NB4 (cell line): ENCODE measurements around the gene WFDC9.

Experiments
- DNase-seq: peaks from one replicate; pipeline ENCODE4 v3.0.0; 2010; ENCODE audit warnings: low read depth
- H3K4me3 ChIP-seq: one replicate; pipeline ENCODE4 v1.5.1; 2011; ENCODE audit warnings: mild to moderate bottlenecking, low read depth, low read length, moderate library complexity
- CTCF ChIP-seq: IDR thresholded peaks from one replicate; pipeline ENCODE4 v1.5.1; 2012; ENCODE audit warnings: low read depth, low read length
- MAX ChIP-seq: IDR thresholded peaks from 2 replicates; pipeline ENCODE4 v1.6.1; 2011; ENCODE audit warnings: low read depth, low read length
- MYC ChIP-seq: IDR thresholded peaks from 2 replicates; pipeline ENCODE4 v1.6.1; 2011; ENCODE audit warnings: low read depth, low read length
- POLR2A ChIP-seq: IDR thresholded peaks from 2 replicates; pipeline ENCODE4 v1.6.1; 2011; ENCODE audit warnings: mild to moderate bottlenecking; ENCODE audit not compliant: insufficient read length; ENCODE audit errors: extremely low read depth

The WFDC9 gene

DNA sequence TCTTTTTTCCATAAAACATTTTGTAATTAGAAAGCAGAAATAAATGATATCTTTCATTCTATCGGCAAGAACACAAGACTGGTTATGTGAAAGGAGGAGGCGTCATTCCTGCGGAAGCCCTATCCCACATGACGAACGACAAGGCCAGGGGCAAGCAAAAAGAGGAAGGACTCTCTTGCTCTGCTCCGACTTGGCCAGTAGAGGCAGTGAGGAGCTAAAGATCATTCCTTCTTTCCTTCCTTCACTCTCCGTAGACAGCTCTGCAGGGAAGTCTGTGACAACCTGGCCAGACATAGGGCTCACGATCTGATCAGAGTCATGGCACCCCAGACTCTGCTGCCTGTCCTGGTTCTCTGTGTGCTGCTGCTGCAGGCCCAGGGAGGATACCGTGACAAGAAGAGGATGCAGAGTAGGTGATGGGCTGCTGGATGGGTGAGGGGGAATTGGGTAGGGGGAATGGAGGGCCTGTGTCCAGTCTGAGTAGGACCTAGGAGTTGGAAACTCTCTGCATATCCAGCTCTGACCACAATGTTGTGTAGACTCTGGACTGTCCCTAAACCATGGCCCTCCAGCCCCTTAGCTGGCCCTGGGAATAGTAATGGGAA, 1.5 kb downstream of the WFDC9 start, which contains the start of gene WFDC10A:
WFDC10A (plus strand) TSS at position 244 of the 605 bp plus-strand sequence; CDS start at position 319, 75 bp downstream.
- TF ChIP-seq MYC: peak; percentile 34; the same call in 1 of the 2 replicates
- peak; percentile 93 for TF ChIP-seq CTCF
- no peak for TF ChIP-seq POLR2A
- peak; percentile 67 for TF ChIP-seq MAX
- H3K4me3 ChIP-seq: no peak within 1 kb of the TSS
- peak; percentile 80 for DNase-seq

- no peak overlapping the region for H3K4me3 ChIP-seq
- peak; percentile 21 for DNase-seq
- TF ChIP-seq MYC: no peak
- no peak for TF ChIP-seq MAX
- no peak for TF ChIP-seq CTCF
- no peak for TF ChIP-seq POLR2A
These were observed 4.5 kb downstream of the WFDC9 start for GRCh38 chr20:45626540-45626939.

- no peak overlapping the region for H3K4me3 ChIP-seq
- TF ChIP-seq MAX (no peak), POLR2A (no peak), CTCF (no peak), MYC (no peak)
- DNase-seq: no peak
These were observed 9.5 kb downstream of the WFDC9 start for GRCh38 chr20:45621593-45621992.

DNA sequence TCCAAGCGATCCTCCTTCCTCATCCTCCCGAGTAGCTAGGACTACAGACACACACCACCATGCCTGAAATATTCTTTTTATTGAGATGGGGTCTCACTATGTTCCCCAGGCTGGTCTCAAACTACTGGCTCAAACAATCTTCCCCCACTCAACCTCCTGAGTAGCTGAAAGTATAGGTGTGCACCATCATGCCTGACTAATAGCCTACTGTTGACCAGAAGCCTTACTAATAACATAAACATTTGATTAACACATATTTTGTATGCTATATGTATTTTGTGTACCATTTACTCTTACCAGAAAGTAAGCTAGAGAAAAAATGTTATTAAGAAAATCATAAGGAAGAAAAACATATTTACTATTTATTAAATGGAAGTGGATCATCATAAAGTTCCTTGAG, 13.5 kb downstream of the WFDC9 start:
- H3K4me3 ChIP-seq: no peak overlapping the region
- TF ChIP-seq CTCF: no peak
- no peak for TF ChIP-seq POLR2A
- TF ChIP-seq MYC: no peak
- no peak for TF ChIP-seq MAX
- DNase-seq: no peak

DNA sequence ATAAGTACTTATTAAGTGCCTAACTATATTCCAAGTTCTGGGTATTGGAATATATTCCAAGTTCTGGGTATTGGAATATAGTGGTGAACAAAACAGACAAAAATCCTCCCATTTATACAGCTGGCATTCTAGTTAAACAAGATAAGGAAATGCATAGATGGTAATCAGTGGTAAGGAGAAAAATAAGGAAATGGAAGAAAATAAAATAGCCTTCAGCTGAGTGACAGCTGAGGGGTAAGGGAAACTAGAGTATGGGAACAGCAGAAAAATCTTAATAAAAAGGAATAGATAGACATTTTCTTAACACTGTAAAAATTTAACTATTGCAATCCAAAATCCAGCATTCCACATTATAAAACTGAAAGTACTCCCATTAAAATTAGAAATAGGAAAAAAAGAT, 18.8 kb downstream of the WFDC9 start:
- no peak for TF ChIP-seq CTCF
- TF ChIP-seq POLR2A: no peak
- no peak for TF ChIP-seq MAX
- peak; percentile 17 for DNase-seq
- H3K4me3 ChIP-seq: no peak overlapping the region
